ENCODE data around the gene CNIH3. TPM values are rescaled to one million over a fixed set of nuclear protein-coding genes. Genes with fewer than 3 reads are reported as not detected.

CNIH3 gene
- polyA plus RNA-seq, 1 donor (not counting 4 experiments of a cell fraction or from before 2014, with no cell fraction given) = 0.81 TPM

DNA sequence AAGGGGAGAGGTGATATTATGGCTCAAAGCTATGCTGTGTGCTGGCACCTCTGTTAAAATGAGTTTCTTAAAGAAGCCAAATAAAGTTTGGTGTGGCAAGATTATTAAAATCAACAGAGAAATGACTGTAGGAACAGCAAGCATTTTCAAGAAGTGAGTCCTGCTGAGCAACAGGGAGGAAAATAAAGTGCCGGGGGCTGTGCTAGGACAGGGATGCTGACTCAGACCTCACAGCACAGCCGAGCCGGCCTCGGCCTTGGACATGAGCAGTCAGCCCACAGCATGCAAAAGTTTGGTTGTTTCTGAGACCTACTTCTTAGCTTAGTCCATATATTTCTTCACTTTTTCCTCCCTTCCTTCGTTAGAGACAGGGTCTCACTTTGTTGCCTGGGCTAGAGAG, 19.2 kb downstream of the CNIH3 start:
- Histone ChIP-seq H3K27ac (ENCODE audit: control insufficient read depth, insufficient read depth, low read length) (no peak overlapping the region), H4K20me1 (ENCODE audit: control insufficient read depth, extremely low read depth, insufficient read depth, low read length) (no peaks in the 10 kb centered on the region), H3K4me1 (ENCODE audit: control insufficient read depth, extremely low read depth, insufficient read depth, low read length) (no peaks in the 10 kb centered on the region), H3K4me2 (ENCODE audit: control insufficient read depth, extremely low read depth, insufficient read depth, low read depth, low read length) (no peak overlapping the region), H3K36me3 (ENCODE audit: control insufficient read depth in 2 of 2, extremely low read depth in 1 of 2, insufficient read depth in 2 of 2, low read length in 2 of 2) (no peaks in the 10 kb centered on the region), H3K9ac (ENCODE audit: control insufficient read depth, extremely low read depth, insufficient read depth, low read length) (no peak overlapping the region), H3K9me3 (ENCODE audit: control insufficient read depth, low read depth, low read length) (no peaks in the 10 kb centered on the region), H2AFZ (ENCODE audit: control insufficient read depth, low read length) (no peak overlapping the region), H3K9me1 (ENCODE audit: control insufficient read depth, extremely low read depth, insufficient read depth, low read length) (no peaks in the 10 kb centered on the region), H3K4me3 (ENCODE audit: control insufficient read depth in 2 of 3, extremely low read depth in 1 of 3, insufficient read depth in 2 of 3, low read depth in 1 of 3, low read length in 3 of 3) (no peak overlapping the region), H3K79me2 (ENCODE audit: control insufficient read depth, insufficient read depth, low read length) (no peaks in the 10 kb centered on the region), H3K27me3 (ENCODE audit: control insufficient read depth, extremely low read depth, insufficient read depth, low read length) (no peaks in the 10 kb centered on the region)
- no peak for TF ChIP-seq EZH2 (IDR thresholded peaks at IDR 0.05; ENCODE audit: low read length)
- TF ChIP-seq, protein P1, sequence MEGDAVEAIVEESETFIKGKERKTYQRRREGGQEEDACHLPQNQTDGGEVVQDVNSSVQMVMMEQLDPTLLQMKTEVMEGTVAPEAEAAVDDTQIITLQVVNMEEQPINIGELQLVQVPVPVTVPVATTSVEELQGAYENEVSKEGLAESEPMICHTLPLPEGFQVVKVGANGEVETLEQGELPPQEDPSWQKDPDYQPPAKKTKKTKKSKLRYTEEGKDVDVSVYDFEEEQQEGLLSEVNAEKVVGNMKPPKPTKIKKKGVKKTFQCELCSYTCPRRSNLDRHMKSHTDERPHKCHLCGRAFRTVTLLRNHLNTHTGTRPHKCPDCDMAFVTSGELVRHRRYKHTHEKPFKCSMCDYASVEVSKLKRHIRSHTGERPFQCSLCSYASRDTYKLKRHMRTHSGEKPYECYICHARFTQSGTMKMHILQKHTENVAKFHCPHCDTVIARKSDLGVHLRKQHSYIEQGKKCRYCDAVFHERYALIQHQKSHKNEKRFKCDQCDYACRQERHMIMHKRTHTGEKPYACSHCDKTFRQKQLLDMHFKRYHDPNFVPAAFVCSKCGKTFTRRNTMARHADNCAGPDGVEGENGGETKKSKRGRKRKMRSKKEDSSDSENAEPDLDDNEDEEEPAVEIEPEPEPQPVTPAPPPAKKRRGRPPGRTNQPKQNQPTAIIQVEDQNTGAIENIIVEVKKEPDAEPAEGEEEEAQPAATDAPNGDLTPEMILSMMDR (optimal IDR thresholded peaks at IDR 0.05 in 1 of 3, IDR thresholded peaks at IDR 0.05 in 1 of 3, conservative IDR thresholded peaks at IDR 0.05 in 1 of 3; ENCODE audit: extremely low read depth in 1 of 3, insufficient read depth in 2 of 3, low read length in 3 of 3) = no peak
- dilution Hi-C loops (cut with MboI; ENCODE audit: extremely low pct_ligation_motif_present, low sequenced_read_pairs) = no loop called here
- FAIRE-seq (no peak), DNase-seq (ENCODE audit: low read depth, low spot score) (no peak)

DNA sequence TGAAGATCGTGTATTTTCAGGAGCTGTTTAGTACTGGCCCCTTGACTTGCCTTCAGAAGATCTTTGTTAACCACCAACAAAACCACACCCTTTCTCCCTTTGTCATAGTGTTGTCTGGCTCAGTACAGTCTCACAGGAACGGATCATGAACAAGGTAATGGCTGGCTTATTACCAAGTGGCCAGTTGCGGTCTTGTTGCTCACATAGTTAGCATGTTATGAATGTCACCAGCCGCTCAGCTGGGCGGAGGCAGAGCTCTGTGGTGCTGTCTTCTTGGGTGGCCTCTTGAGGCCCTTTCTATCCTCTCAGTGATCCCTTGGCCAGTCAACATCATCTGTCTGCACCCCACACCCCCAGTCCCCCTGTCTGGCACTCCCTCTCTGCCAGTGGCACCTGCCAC, 21.4 kb downstream of the CNIH3 start:
- H3K27ac ChIP-seq (ENCODE audit: control insufficient read depth, insufficient read depth, low read length) = no peak overlapping the region
- no peaks in the 10 kb centered on the region for H3K9me1 ChIP-seq (ENCODE audit: control insufficient read depth, extremely low read depth, insufficient read depth, low read length)
- H3K79me2 ChIP-seq (ENCODE audit: control insufficient read depth, insufficient read depth, low read length) = no peaks in the 10 kb centered on the region
- DNase-seq (ENCODE audit: low read depth, low spot score) (no peak), FAIRE-seq (no peak)
- H3K36me3 ChIP-seq (ENCODE audit: control insufficient read depth in 2 of 2, extremely low read depth in 1 of 2, insufficient read depth in 2 of 2, low read length in 2 of 2) = no peaks in the 10 kb centered on the region
- no peaks in the 10 kb centered on the region for H3K4me1 ChIP-seq (ENCODE audit: control insufficient read depth, extremely low read depth, insufficient read depth, low read length)
- no peak overlapping the region for H3K4me2 ChIP-seq (ENCODE audit: control insufficient read depth, extremely low read depth, insufficient read depth, low read depth, low read length)
- no peak overlapping the region for H2AFZ ChIP-seq (ENCODE audit: control insufficient read depth, low read length)
- no peak overlapping the region for H3K9ac ChIP-seq (ENCODE audit: control insufficient read depth, extremely low read depth, insufficient read depth, low read length)
- no peak overlapping the region for H3K4me3 ChIP-seq (ENCODE audit: control insufficient read depth in 2 of 3, extremely low read depth in 1 of 3, insufficient read depth in 2 of 3, low read depth in 1 of 3, low read length in 3 of 3)
- no peaks in the 10 kb centered on the region for H3K9me3 ChIP-seq (ENCODE audit: control insufficient read depth, low read depth, low read length)
- dilution Hi-C loops (cut with MboI; ENCODE audit: extremely low pct_ligation_motif_present, low sequenced_read_pairs) = no loop called here
- H3K27me3 ChIP-seq (ENCODE audit: control insufficient read depth, extremely low read depth, insufficient read depth, low read length) = no peaks in the 10 kb centered on the region
- H4K20me1 ChIP-seq (ENCODE audit: control insufficient read depth, extremely low read depth, insufficient read depth, low read length) = no peaks in the 10 kb centered on the region
- TF ChIP-seq EZH2 (IDR thresholded peaks at IDR 0.05; ENCODE audit: low read length) = no peak
- TF ChIP-seq, protein P1 (optimal IDR thresholded peaks at IDR 0.05 in 1 of 3, IDR thresholded peaks at IDR 0.05 in 1 of 3, conservative IDR thresholded peaks at IDR 0.05 in 1 of 3; ENCODE audit: extremely low read depth in 1 of 3, insufficient read depth in 2 of 3, low read length in 3 of 3) = no peak

Measured in keratinocyte (primary cell).